HG03354 (cell line): ENCODE data around the gene PTTG2.

Experiments
- ATAC-seq: cut with Tn5 transposase; IDR thresholded peaks from one replicate; pipeline ENCODE4 v1.9.1; 2021; ENCODE audit warnings: mild to moderate bottlenecking; ENCODE audit not compliant: unreplicated experiment, poor library complexity, severe bottlenecking

PTTG2 gene

GRCh38 chr4:37981844-37982720 lies 21.9 kb downstream of the PTTG2 start:
- no peak for ATAC-seq

- ATAC-seq, result no peak
Observed at GRCh38 chr4:37982736-37983135, 22.5 kb downstream of the PTTG2 start.

GRCh38 chr4:37983951-37984350 lies 23.8 kb downstream of the PTTG2 start:
- ATAC-seq, result no peak

GRCh38 chr4:37985730-37986275 lies 25.6 kb downstream of the PTTG2 start:
- no peak for ATAC-seq

GRCh38 chr4:37988670-37989069 lies 28.5 kb downstream of the PTTG2 start:
- no peak for ATAC-seq

- ATAC-seq, result no peak
Observed at GRCh38 chr4:37989398-37990260, 29.4 kb downstream of the PTTG2 start.

GRCh38 chr4:37990731-37991245 lies 30.6 kb downstream of the PTTG2 start:
- ATAC-seq, result no peak

GRCh38 chr4:37991623-37992410 lies 31.6 kb downstream of the PTTG2 start:
- ATAC-seq, result no peak

- ATAC-seq, result no peak
Observed at GRCh38 chr4:37993806-37994205, 33.6 kb downstream of the PTTG2 start.

- ATAC-seq, result peak; percentile 76
Observed at GRCh38 chr4:37994569-37994968, 34.4 kb downstream of the PTTG2 start.

GRCh38 chr4:37995299-37995821 lies 35.2 kb downstream of the PTTG2 start:
- ATAC-seq, result no peak

GRCh38 chr4:37995981-37996775 lies 36.0 kb downstream of the PTTG2 start:
- no peak for ATAC-seq

- no peak for ATAC-seq
Observed at GRCh38 chr4:37998226-37998625, 38.0 kb downstream of the PTTG2 start.

GRCh38 chr4:37999000-37999716 lies 39.0 kb downstream of the PTTG2 start:
- ATAC-seq, result no peak

- ATAC-seq, result no peak
Observed at GRCh38 chr4:37999965-38000364, 39.8 kb downstream of the PTTG2 start.

GRCh38 chr4:38001927-38002326 lies 41.7 kb downstream of the PTTG2 start:
- ATAC-seq, result no peak

GRCh38 chr4:38002451-38003071 lies 42.4 kb downstream of the PTTG2 start:
- no peak for ATAC-seq
